Sigmoid colon (tissue), 7 donors: ENCODE data around the gene SEZ6L2. TPM values are rescaled to one million over a fixed set of nuclear protein-coding genes. Genes with fewer than 3 reads are reported as not detected.

Experiments
- DNase-seq: peaks from one replicate; pipeline ENCODE4 v3.0.0-alpha.2; 2019
- H3K27ac ChIP-seq, 4 donors: fragments of 200-600 bp; sonication (generic); one replicate each; pipeline ENCODE4 v1.5.1; 2016 to 2019; ENCODE audit warnings: mild to moderate bottlenecking in 1 of 4
- H3K27me3 ChIP-seq, 3 donors: fragments of 200-600 bp; sonication (generic); one replicate each; pipeline ENCODE4 v1.5.1; 2019; ENCODE audit warnings: mild to moderate bottlenecking in 1 of 3
- H3K36me3 ChIP-seq, 4 donors: fragments of 200-600 bp; sonication (generic); one replicate each; pipeline ENCODE4 v1.5.1; 2016 to 2019
- H3K4me1 ChIP-seq, 4 donors: fragments of 200-600 bp; sonication (generic); one replicate each; pipeline ENCODE4 v1.5.1; 2017 to 2019
- H3K4me3 ChIP-seq, 4 donors: fragments of 200-600 bp; sonication (generic); one replicate each; pipeline ENCODE4 v1.5.1; 2017 to 2019; ENCODE audit warnings: mild to moderate bottlenecking in 2 of 4, moderate library complexity in 1 of 4
- H3K9me3 ChIP-seq, 4 donors: fragments of 200-600 bp in 3 of 4; sonication (generic) in 3 of 4; one replicate each; pipeline versions ENCODE4 v1.5.1 to v1.6.1; 2013 to 2019
- CTCF ChIP-seq, 4 experiments: fragments of 450-650 bp in 3 of 4; fragments of 200-600 bp in 1 of 4; IDR thresholded peaks; one replicate each; pipeline ENCODE4 v1.5.1; 2016 to 2019; ENCODE audit warnings: antibody characterized with exemption in 4 of 4, mild to moderate bottlenecking in 3 of 4, moderate library complexity in 2 of 4
- EP300 ChIP-seq, 4 donors: sonication (generic); formaldehyde crosslinking; IDR thresholded peaks; one replicate each; pipeline ENCODE4 v1.6.1; 2017; ENCODE audit warnings: antibody characterized with exemption in 4 of 4
- POLR2A ChIP-seq, 2 donors: fragments of 450-650 bp; IDR thresholded peaks; one replicate each; pipeline ENCODE4 v1.6.1; 2016; ENCODE audit warnings: antibody characterized with exemption in 2 of 2, mild to moderate bottlenecking in 2 of 2, moderate library complexity in 2 of 2
- POLR2AphosphoS5 ChIP-seq, 4 donors: sonication (generic); formaldehyde crosslinking; IDR thresholded peaks; one replicate each; pipeline ENCODE4 v1.6.1; 2017; ENCODE audit warnings: antibody characterized with exemption in 4 of 4
- WGBS, 2 donors: extraction: QIAGEN DNeasy Blood & Tissue Kit; methylation state at CpG; one replicate each; pipeline ENCODE4 v1.1.7; 2013; 5-methylcytosine and 5-hydroxymethylcytosine counted together
- intact Hi-C: fragments of 100-400 bp; cut with DNase I; formaldehyde crosslinking; loops from one replicate; pipeline ENCODE4 v1.15.1; 2023
- polyA plus RNA-seq, 3 donors: library from polyadenylated mRNA; stranded (reverse); fragments of 200-250 nt; gene quantifications; one replicate each; pipeline ENCODE4 v1.2.3, GENCODE V29; 2013
- total RNA-seq, 4 donors: library from RNA; depleted of rRNA; stranded (reverse); fragments of >200 nt; gene quantifications; one replicate each; pipeline ENCODE4 v1.1.0, GENCODE V29; 2016
- donor health status: healthy with polysubstance abuse.
- donor health status: Bipolar disorder and iron deficiency.
- donor health status: healthy.

The SEZ6L2 gene
- total and polyA plus RNA-seq, 7 donors: 0.60 to 9.1 (median 1.6) TPM

GRCh38 chr16:29830774-29831173, 68.6 kb downstream of the SEZ6L2 start:
- H3K4me1 ChIP-seq: peaks cover 0 to 26% (median 11%) of the 10 kb centered on the region in 4 donors
- WGBS, 2 donors: 93 to 96% methylated on average over 11 of the region's 11 CpGs
- H3K27me3 ChIP-seq: no peaks in the 10 kb centered on the region
- DNase-seq: no peak
- TF ChIP-seq CTCF (IDR thresholded peaks at IDR 0.05) (no peak), POLR2A (IDR thresholded peaks at IDR 0.05) (no peak), EP300 (IDR thresholded peaks at IDR 0.05) (no peak), POLR2AphosphoS5 (IDR thresholded peaks at IDR 0.05) (no peak)
- intact Hi-C loops: no loop called here
- no peaks in the 10 kb centered on the region for H3K9me3 ChIP-seq
- no peak overlapping the region for H3K4me3 ChIP-seq
- H3K36me3 ChIP-seq: peaks cover 16 to 59% (median 41%) of the 10 kb centered on the region in 4 donors
- no peak overlapping the region for H3K27ac ChIP-seq

GRCh38 chr16:29826342-29826695, 73.0 kb downstream of the SEZ6L2 start:
- intact Hi-C loops: no loop called here
- Histone ChIP-seq H3K27ac (peak overlapping the region; percentile 66 to 78 (median 70)), H3K36me3 (peaks cover 1 to 14% (median 11%) of the 10 kb centered on the region in 4 donors), H3K4me1 (peaks cover 0 to 71% (median 54%) of the 10 kb centered on the region in 4 donors), H3K9me3 (no peaks in the 10 kb centered on the region), H3K27me3 (no peaks in the 10 kb centered on the region), H3K4me3 (no peak overlapping the region)
- WGBS, 2 donors: 28 to 80% methylated on average over 8 of the region's 8 CpGs
- TF ChIP-seq POLR2A (IDR thresholded peaks at IDR 0.05) (no peak), CTCF (IDR thresholded peaks at IDR 0.05) (no peak), EP300 (IDR thresholded peaks at IDR 0.05) (no peak), POLR2AphosphoS5 (IDR thresholded peaks at IDR 0.05) (no peak)
- no peak for DNase-seq

DNA sequence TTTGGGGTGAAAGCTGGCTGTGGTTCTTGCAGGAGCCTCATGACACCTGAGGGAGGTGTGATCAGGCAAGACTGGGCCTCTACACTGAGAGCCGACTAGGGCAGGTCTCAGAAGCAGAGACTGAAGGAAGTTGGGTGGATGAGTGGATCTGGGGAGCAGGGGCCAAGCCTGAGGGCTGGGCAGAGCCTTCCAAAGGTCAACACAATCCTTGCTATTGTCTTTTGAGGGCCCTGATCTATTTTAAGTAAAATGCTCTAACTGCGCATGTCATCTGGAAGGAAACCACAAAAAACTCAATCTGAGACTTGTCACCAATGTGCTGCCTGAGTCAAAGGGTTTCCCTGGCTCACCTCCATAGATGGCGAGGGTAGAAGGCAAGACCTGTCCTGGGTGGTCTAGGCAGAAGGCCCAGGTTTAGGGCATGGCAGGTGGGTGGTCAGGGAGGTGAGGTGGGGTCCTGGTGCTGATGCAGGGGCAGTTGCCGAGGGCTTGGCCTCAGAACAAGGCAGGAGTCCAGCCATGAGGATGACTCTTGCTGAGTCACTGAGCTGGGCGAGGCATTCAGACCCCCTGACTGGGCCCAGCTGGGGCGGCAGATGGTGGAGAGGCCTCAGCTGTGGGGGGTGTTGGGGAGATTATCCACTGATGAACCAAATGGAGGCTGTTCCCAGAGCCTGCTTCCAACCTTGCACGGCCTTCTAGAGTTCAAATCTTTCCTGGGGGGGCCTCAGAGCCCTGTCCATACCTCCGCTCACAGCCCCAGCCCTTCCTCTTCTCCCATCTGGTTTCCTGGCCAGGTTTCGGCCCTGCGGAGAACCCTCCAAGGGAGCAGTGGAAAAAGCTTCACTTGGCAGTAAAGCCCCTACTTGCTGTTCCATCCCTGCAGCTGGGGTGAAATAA, 74.0 kb downstream of the SEZ6L2 start:
- Histone ChIP-seq H3K36me3 (peaks cover 0 to 5% (median 2%) of the 10 kb centered on the region in 4 donors), H3K27me3 (no peaks in the 10 kb centered on the region), H3K9me3 (no peaks in the 10 kb centered on the region), H3K4me3 (no peak overlapping the region), H3K4me1 (peaks cover 0 to 78% (median 62%) of the 10 kb centered on the region in 4 donors), H3K27ac (peak overlapping the region; percentile 66 to 78 (median 70))
- 56 to 58% methylated on average over 10 of the region's 10 CpGs for WGBS, 2 donors
- peak; percentile 90 for DNase-seq
- intact Hi-C loops: no loop called here
- TF ChIP-seq POLR2AphosphoS5 (IDR thresholded peaks at IDR 0.05) (peak in 3 of 4 donors; percentile 20 to 50 (median 25)), EP300 (IDR thresholded peaks at IDR 0.05) (no peak), POLR2A (IDR thresholded peaks at IDR 0.05) (no peak), CTCF (IDR thresholded peaks at IDR 0.05) (no peak)

DNA sequence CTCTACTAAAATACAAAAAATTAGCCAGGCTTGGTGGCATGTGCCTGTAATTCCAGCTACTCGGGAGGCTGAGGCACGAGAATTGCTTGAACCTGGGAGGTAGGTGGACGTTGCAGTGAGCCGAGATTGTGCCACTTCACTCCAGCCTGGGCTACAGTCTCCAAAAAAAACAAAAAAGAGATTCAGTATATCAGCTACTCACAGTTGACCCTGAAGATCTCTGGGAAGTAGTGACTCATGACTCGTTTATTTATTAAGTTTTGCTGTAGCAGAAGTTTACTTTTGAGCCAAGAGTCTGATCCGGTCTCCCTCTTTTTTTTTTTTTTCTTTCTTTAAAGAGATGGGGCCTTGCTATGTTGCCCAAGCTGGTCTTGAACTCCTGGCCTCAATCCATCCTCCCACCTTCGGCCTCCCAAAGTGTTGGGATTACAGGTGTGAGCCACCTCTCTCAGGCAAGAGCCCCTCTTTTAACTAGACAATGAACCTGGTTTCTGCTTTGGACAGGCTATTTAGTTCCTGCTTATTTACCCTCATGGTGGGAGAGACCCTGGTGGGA, 74.7 kb downstream of the SEZ6L2 start:
- peak overlapping the region; percentile 66 to 78 (median 70) for H3K27ac ChIP-seq
- intact Hi-C loops: no loop called here
- WGBS, 2 donors: 16 to 59% methylated on average over 7 of the region's 7 CpGs
- H3K4me3 ChIP-seq: no peak overlapping the region
- TF ChIP-seq POLR2A (IDR thresholded peaks at IDR 0.05) (no peak), POLR2AphosphoS5 (IDR thresholded peaks at IDR 0.05) (peak in 1 of 4 donors; percentile 26)
- peaks cover 0 to 78% (median 67%) of the 10 kb centered on the region in 4 donors for H3K4me1 ChIP-seq
- H3K27me3 ChIP-seq: no peaks in the 10 kb centered on the region
- H3K9me3 ChIP-seq: no peaks in the 10 kb centered on the region
- peaks cover 0 to under 1% (median under 1%) of the 10 kb centered on the region in 4 donors for H3K36me3 ChIP-seq
- no peak for DNase-seq

GRCh38 chr16:29821643-29822115, 77.7 kb downstream of the SEZ6L2 start:
- Histone ChIP-seq H3K36me3 (peaks cover 0 to 16% (median 4%) of the 10 kb centered on the region in 4 donors), H3K27ac (peak overlapping the region; percentile 78 to 90 (median 84)), H3K9me3 (no peaks in the 10 kb centered on the region), H3K4me3 (peak overlapping the region; percentile 51 to 65 (median 56)), H3K27me3 (no peaks in the 10 kb centered on the region), H3K4me1 (peaks cover 0 to 84% (median 80%) of the 10 kb centered on the region in 4 donors)
- DNase-seq: no peak
- intact Hi-C loops: loop anchor here (2.0 kb wide), 1 partner anchor 27 kb away; no protein-coding TSS in a partner anchor
- TF ChIP-seq CTCF (IDR thresholded peaks at IDR 0.05): no peak
- peak in 2 of 4 donors; percentile 3 to 28 for TF ChIP-seq POLR2AphosphoS5 (IDR thresholded peaks at IDR 0.05)
- 4 to 39% methylated on average over 7 of the region's 7 CpGs for WGBS, 2 donors
